Caki2 (cell line): ENCODE data around the gene PRKCD. TPM values are rescaled to one million over a fixed set of nuclear protein-coding genes. Genes with fewer than 3 reads are reported as not detected.

Experiments
- DNase-seq: peaks from one replicate; pipeline ENCODE4 v3.0.0-alpha.2; 2015; ENCODE audit warnings: low read depth
- in situ Hi-C: cut with HindIII; loops from 2 replicates; pipeline ENCODE4 v1.10.0; 2016; ENCODE audit warnings: low sequenced_read_pairs, low pct_unique_long_range_greater_than_20kb, mixed read lengths
- total RNA-seq: library from RNA; depleted of rRNA; stranded (reverse); fragments of >200 nt; shearing (Covaris generic); gene quantifications from 2 replicates; pipeline ENCODE4 v1.2.3, GENCODE V29; 2014; ENCODE audit warnings: low replicate concordance; rRNA removed

The PRKCD gene
- total RNA-seq, 1 experiment from 2014 or later = 10.8 TPM

GRCh38 chr3:53234130-53234840 lies 73.3 kb downstream of the PRKCD start:
- DNase-seq = no peak
- in situ Hi-C loops = no loop called here

- no peak for DNase-seq
- in situ Hi-C loops = no loop called here
Measured at GRCh38 chr3:53234841-53235232, 73.8 kb downstream of the PRKCD start.

GRCh38 chr3:53235545-53235944 lies 74.5 kb downstream of the PRKCD start:
- in situ Hi-C loops = no loop called here

GRCh38 chr3:53236112-53236841 lies 75.3 kb downstream of the PRKCD start:
- DNase-seq = peak; percentile 68
- in situ Hi-C loops = no loop called here

More at GRCh38 chr3:53235545-53235944, 74.5 kb downstream of the PRKCD start:
- DNase-seq = no peak

GRCh38 chr3:53238051-53238850 lies 77.2 kb downstream of the PRKCD start:
- in situ Hi-C loops = no loop called here
- peak; percentile 98 for DNase-seq

GRCh38 chr3:53238886-53239285 lies 77.9 kb downstream of the PRKCD start:
- in situ Hi-C loops = no loop called here
- peak; percentile 76 for DNase-seq

GRCh38 chr3:53239800-53240199 lies 78.8 kb downstream of the PRKCD start:
- no peak for DNase-seq
- in situ Hi-C loops = no loop called here

- DNase-seq = no peak
- in situ Hi-C loops = no loop called here
Measured at GRCh38 chr3:53240989-53241972, 80.3 kb downstream of the PRKCD start.

GRCh38 chr3:53242155-53242554 lies 81.1 kb downstream of the PRKCD start:
- DNase-seq = no peak
- in situ Hi-C loops = no loop called here

Other genes starting within 250 kb of the PRKCD start
- gene SFMBT1, start 115.1 kb upstream of the PRKCD start, total RNA-seq = 2.0 and 3.3 TPM in 2 replicates
- gene RFT1, start 30.8 kb upstream of the PRKCD start, total RNA-seq = 7.3 and 19.5 TPM in 2 replicates
- 2,344 and 2,977 TPM in 2 replicates for gene TKT, start 94.8 kb downstream of the PRKCD start, total RNA-seq
- gene DCP1A, start 186.3 kb downstream of the PRKCD start, total RNA-seq = 4.2 and 8.3 TPM in 2 replicates